Stimulated activated CD8-positive, alpha-beta memory T cell treated with anti-CD3 and anti-CD28 coated beads, Interleukin-12 subunit alpha, Interleukin-12 subunit beta, amount 100 ng/mL, for 1 hour (primary cell): Measurements from ENCODE around the gene OR6X1.

Experiments
- DNase-seq: peaks from one replicate; pipeline ENCODE4 v3.0.0-alpha.2; 2020; ENCODE audit warnings: low read depth

OR6X1 gene, protein sequence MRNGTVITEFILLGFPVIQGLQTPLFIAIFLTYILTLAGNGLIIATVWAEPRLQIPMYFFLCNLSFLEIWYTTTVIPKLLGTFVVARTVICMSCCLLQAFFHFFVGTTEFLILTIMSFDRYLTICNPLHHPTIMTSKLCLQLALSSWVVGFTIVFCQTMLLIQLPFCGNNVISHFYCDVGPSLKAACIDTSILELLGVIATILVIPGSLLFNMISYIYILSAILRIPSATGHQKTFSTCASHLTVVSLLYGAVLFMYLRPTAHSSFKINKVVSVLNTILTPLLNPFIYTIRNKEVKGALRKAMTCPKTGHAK

DNA sequence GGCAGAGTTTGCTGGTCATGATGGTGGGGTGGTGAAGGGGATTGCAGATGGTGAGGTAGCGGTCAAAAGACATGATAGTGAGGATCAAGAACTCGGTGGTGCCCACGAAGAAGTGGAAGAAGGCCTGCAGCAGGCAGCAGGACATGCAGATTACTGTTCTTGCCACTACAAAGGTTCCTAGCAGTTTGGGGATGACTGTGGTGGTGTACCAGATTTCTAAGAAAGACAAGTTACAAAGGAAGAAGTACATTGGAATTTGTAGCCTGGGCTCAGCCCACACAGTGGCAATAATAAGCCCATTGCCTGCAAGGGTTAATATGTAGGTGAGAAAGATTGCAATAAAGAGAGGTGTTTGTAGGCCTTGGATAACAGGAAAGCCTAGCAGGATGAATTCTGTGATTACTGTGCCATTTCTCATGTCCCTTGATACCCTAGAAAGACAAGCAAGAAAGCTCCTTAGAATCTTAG, at the start of gene OR6X1:
TSS of gene OR6X1 (minus strand) at position 418 of the 468 bp plus-strand sequence. CDS start at position 418, 0 bp downstream.
- no peak for DNase-seq

DNA sequence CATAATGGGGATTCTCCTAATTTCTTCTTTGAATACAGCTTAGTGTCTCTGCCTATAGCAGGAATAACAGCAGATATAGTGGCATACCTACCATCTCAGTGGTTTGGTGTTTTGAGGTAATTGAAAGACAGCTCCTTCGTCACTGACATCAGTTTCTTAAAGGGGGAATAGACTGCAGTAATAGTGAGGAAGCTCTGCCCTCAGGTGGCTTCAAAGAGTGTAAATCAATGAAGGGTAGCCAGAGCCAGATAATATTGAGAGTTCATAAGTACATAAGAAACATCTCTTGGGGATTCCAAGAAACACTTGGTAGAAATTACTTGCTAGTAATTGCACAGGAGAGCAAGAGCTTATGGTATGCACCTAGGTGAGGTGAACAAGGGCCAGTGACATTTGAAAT, 47.4 kb upstream of the OR6X1 start:
- DNase-seq, result no peak

DNA sequence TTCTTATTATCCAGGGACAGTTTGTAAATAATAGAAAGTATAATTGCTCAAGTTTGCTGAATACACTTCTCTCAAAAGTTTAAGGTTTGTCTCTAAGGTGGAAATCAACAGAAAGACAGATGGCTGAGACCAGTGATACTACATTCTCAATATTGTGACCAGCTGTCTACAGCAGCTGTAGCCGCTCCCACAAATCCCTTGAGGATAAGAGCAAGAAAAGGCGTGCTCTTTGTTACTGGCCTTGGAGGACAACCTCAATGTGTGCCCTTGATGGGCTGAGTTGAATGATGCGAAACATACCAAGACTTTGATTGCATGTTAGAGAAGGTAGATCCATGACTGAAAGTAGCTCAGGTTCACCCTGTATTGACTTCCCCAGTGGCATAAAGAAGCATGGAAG, 45.7 kb upstream of the OR6X1 start:
- DNase-seq, result no peak

DNA sequence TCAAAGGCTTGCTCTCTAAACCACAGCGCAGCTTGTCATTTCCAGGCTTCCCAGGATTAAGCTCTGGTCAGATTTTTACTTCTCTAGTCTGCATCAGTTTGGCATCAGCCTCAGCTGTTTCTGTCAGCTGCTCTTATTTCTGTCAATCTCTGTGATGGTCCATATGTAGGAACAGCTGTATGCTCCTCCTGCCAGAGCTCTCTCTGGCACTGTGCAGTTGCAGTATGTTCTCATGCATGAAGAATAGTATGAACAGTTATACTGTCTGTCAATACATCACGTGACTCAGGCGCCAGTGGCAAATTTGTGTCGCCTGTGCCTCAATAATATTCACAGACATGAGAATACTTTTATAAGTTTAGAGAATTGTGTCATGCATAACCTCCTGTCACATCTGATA, 45.1 kb upstream of the OR6X1 start:
- DNase-seq, result no peak

DNA sequence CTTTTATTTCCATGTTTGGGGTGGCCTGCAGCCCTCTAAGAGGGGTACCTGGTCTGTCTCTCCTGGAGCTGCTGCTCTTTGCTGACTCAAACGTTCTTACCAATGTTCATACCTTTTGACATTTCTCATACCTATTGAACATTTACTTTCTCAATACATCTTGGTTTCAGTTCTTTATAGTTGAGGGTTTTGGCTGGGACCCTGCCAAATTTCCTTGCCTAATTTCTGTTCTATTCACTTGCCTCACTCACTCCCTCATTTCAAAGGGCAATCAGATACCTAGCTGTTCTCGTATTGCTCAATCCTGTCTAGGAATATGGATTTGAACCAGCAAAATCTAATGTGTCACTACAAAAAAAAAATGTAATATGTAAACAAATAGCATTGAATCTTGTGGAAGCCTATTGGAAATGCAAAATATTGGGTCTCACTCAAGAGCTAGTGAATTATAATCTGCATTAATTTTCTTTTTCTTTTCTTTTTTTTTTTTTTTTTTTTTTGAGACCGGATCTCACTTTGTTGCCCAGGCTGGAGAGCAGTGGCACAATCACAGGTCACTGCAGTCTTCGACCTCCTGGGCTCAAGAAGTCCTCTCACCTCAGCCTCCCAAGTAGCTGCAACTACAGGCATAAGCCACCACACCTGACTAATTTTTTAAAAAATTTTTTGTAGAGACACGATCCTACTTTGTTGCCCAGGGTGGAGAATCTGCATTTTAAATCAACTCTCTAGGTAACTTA, 44.4 kb upstream of the OR6X1 start:
- DNase-seq, result no peak

DNA sequence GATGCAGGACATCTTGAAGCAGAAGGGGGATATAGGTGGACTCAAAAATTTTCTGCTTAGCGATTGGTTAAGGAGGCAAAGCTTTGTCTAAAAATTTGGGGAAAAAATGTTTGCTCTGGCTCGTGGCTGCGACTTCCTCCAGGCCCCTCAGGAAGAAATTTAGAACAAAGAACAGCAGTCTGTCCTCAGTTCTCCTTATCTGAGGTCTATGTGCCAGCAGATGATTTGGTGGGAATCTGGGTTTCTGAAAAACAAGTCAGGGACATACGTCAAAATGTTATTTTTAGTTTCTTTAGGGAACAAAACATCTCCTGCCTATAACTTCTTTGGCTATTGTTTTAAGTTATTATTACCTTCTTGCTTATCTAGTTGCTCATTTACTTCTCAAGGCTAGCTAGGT, 43.8 kb upstream of the OR6X1 start:
- DNase-seq, result no peak

DNA sequence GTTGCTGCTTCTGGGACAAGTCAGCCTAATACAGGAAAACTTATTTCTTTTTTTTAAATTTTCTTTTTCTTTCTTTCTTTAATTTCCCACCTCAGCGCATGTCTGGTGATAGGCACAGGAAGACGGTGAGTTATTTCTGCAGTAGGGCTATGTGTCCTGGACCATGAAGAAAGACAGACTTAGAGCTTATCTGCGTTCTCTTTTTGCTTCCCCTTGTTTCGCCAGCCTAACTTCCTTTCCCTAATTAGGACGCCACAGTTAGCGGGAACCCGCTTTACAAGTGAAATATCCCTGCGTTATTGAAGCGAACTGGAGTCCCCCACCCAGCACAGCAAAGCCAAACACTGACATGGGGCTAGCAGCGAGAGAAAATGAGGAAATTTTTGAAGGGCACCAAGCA, 43.2 kb upstream of the OR6X1 start:
- no peak for DNase-seq

DNA sequence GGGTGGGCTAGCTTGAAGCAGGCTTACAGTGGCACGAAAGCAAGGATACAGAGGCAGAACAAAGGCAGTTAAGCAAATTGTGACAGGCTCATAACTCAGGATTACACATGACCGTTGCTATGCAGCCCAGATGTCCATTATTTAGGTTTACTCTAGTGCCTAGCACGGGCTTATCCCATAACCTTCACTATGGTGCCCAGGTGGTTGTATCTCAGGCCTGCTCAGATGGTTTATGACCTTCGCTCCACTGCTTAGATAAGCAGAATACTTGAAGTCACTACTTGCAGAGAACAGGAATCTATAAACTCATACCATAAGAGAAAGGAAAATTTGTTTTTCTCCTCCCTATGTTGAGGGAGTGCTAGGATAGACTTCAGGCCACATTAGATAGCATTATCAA, 42.8 kb upstream of the OR6X1 start:
- no peak for DNase-seq

DNA sequence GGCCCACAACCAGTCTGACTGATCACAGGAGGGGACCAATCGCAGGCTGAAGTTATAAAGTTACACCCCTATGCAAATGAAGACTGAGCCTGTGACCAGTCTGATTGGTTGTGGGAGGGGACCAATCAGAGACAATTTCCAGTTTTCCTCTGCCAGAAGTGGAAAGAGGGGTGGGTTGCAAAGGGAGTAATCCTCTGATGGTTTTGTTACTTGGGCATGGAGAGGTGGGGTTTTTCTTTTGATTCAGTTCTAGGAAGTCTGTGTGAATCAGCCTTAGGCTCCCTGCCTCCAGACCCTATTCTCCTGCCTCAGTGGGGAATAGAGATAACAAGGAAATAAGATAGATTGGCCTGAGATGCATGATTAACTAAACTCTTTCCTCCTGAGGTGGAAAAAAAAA, 41.9 kb upstream of the OR6X1 start:
- DNase-seq, result no peak

DNA sequence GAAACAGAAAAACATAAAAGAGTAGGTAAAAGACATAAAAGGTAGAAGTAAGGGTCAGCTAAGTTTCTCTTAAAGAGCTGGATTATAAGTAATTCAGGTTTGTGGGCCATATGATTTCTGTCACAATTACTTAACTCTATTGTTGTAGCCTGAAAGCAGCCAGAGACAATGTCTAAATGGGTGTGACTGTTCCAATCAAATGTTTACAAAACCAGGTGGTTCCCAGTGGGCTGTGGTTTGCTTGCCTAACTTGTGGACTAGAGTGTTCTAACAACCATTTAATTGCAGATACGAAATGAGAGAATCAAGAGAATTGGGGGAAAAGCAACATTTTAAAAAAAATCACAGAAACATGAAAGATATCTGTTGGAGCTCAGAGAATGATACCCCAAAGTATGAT, 29.2 kb upstream of the OR6X1 start:
- no peak for DNase-seq

DNA sequence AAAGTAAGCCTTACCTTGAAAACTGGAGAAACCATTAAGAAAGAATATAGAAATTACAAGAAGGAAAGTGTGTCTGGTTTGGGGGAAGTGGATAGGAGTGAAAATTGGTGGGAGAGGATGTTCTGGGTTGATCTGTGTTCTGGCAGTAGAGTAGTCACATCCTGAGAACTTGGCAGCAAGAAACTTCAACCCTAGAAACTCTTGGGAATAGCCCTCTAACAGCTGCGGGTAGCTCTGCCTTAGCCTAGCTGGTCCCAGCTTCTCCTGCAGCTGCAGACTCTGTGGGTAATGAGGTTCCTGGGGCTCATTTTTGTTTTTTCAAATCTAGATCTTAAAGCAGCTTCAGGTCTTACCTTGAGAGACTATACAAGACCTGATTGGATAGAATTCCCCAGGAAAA, 24.2 kb upstream of the OR6X1 start:
- no peak for DNase-seq

DNA sequence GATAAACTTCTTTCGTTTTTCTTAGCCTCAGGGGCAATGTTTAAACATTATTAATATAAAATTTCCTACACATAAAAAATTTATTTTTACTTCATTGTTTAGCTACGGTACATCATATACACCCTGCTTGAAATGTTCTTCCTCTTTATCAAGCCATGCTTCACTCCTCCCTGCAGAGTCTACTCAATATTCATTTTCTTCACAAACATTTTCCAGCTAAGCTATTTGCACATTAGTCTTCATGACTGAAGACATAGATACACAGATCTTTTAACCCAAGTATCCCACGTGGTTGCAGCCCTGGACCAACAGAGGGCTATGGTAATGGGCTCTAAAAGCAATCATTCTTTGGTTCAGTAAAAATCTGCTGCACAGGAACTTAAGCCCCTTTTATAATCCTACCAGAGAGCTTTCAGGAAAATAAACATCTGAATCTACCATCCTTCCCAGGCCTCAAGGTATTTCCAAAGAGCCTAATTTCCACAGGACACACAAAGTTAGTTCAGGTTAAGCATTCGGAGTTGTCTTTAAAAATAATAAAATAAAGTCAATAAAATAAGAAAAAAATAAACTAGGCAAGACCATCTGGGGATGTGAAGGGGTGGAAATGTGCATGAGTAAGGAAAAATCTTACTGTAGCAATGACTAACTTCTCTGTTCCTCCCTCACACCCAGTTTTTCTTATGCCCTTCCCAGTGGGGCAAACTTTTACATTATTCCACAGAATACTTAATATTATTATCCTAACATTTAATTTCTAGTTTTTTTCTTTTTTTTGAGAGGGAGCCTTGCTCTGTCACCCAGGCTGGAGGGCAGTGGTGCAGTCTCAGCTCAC, 21.6 kb upstream of the OR6X1 start:
- no peak for DNase-seq

DNA sequence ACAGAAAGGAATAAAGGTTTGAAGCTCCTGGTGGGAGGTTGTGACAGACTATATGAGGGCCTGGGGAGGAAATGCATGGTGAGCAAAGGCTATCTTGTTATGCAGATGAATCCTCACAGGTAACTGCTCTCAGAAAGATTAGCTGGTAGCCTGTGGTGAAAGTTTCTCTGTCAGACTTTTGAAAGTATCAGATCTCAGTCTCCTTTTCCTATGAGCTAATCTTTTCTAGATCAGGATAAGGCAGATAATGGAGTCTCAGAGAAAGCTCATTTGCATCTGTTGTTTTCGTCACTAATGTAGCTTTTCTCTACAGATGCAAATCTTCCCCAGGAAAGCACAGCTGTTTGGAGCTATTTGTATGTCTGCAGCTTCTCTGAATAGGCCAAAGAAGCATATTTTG, 21.0 kb upstream of the OR6X1 start:
- DNase-seq, result no peak

DNA sequence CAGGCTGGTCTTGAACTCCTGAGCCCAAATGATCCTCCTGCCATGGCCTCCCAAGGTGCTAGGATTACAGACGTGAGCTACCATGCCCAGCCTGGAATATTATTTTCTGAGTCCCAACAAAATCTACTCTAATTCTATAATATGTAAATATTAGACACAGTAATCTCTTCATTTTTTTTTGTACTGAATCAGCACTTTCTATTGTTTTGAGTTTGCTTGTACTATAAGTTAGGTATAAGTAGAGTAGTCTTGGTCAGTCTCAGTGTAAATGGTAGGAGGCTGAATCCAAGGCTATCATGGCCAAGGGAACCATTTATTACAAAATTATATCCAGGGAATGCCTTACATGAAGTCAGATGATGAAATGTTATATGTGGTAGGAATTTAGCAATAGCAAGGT, 19.6 kb upstream of the OR6X1 start:
- no peak for DNase-seq

DNA sequence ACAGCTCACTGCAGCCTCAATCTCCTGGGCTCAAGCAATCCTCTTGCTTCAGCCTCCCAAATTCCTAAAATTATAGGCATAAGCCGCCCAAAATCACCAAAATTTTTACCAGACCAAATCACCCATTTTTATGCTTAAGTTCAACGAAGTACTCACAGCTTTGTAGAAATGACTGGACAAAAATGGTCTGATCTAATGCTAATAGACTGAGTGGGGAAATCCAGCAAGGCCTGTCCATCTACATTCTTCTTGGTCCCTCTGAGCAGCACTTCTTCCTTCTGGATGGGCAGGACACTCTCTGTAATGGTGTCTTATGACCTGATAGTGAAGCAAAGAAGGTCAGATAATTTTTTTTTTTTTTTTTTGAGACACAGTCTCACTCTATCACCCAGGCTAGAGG, 18.7 kb upstream of the OR6X1 start:
- no peak for DNase-seq

DNA sequence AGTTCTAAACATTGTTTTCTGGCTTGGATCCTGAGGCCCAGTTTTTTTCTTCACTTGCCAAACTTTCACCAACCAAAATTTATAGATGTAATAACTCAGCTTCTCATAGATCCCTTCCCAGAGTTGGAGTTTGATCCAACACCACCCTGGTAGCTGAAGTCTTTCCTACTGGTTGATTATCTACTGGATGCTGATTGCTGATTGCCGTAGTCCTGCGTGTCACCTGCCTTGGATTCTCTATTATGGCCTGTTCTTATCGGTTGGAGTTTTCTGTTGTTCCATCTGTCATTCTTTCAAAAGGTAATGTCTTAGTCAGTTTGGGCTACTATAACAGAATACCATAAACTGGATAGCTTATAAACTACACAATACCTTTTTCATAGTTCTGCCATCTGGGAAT, 17.3 kb upstream of the OR6X1 start:
- no peak for DNase-seq

DNA sequence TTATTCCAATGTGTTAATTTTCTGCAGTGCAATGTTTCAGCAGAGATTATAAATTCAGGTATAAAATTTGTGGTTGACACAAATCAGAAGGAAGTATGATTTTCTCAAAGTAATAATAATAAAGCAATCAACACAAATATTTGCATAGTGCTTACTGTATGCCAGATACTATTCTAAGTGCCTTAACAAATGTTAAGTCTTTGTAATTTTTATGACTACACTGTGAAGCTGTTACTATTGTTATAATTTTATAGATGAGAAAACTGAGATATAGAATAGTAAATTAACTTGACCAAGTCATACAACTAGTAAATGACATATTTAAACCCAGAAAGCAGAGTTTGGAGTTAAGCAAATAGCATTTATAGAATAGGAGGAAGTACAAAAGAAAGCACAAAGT, 16.4 kb upstream of the OR6X1 start:
- no peak for DNase-seq

DNA sequence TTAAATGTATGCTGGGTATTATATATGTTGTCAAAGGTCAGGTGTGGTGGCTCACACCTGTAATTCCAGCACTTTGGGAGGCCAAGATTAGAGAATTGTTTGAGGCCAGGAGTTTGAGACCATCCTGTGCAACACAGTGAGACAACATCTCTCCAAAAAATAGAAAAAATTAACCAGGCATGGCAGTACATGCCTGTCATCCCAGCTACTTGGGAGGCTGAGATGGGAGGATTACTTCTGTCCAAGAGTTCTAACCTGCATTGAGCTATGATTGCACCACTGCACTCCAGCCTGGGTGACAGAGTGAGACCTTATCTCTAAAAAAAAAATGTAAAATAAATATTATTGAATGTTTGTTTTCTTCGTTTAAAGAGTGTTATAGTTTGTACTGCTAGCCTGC, 11.3 kb upstream of the OR6X1 start:
- no peak for DNase-seq

DNA sequence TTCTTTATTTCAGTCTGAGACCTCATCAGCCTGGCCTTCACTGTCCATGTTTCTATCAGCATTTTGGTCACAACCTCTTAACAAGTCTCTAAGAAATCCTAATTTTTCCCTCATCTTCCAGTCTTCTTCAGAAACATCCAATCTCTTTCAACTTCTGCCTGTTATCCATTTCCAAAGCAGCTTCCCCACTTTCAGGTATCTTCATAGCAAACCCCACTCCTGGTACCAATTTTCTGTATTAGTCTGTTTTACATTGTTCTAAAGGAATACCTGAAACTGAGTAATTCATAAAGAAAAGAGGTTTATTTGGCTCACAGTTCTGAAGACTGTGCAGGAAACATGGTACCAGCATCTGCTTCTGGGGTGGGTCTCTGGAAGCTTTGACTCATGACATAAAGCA, 8.1 kb upstream of the OR6X1 start:
- DNase-seq, result no peak

DNA sequence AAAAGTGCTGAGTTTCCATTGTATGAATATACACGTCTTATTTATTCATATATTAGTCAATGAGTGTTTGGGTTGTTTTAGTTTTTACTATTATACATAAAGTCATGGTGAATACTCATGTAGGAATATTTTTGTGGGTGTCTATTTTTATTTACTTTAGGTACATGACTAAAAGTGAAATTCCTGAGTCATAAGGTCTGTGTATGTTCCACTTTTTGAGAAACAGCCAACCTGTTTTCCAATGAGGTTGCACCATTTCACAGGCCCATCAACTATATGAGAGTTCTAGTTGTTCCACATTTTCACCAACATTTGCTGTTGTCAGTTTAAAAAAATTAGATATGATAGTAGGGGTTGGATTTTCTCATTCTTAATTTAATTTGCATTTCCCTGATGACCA, 6.6 kb upstream of the OR6X1 start:
- DNase-seq, result no peak

DNA sequence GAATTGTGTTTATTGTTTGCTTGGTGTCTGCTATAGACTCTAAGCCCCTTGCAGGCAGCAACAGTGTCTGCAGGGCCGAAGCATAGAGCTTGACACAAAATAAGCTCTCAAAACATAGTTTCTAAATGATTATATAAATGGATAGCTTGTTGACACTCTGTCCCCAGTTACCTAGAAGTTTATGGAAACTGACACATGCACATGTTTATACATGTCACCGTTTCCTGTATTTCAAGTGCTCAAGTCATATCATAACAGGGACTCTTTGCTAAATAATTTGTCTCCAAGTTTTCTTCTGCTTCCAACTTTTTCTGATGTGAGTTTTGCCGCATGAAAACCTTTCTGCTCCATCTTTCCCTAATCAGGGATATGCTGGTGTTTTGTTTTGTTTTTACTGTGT, 3.7 kb upstream of the OR6X1 start:
- no peak for DNase-seq

DNA sequence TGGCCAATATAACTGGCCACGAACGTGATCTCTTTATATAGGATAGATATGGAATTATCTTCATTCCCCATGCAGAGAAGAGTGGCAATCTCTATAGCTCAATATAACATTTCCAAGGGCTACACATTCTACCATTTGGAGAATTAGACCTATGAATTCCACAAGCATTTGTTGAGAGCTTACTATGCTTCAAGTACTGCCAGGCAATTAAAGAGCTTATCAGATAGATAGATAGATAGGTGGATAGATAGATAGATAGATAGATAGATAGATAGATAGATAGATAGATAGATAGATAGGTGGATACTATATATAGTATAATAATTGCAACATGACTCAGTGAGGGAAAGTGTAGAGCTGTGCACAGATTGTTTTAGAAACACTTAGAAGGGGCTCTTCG, 1.5 kb upstream of the OR6X1 start:
- no peak for DNase-seq

DNA sequence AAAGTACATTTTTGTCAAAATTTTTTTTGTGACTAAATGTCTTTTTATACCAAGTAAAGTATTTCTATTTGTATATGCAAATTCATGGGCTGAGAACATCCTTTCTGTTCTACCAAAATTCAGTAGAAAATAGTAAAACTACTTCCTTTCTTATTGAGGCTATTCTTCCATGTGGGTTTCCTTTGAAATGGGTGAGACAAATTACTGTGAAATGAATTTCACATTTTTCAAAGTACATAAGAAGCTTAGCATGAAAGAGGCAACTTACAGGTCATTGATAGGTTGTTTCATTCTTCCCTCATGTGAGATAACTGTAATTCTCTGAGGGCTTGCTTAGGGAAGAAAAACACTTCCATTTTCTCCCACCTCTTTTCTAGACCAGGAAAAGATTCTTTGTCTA, 1.0 kb upstream of the OR6X1 start:
- DNase-seq, result no peak
